Measurements from ENCODE around the gene PDGFB. TPM values are rescaled to one million over a fixed set of nuclear protein-coding genes. Genes with fewer than 3 reads are reported as not detected.

Gene PDGFB
- total and polyA plus RNA-seq, 9 of the 15 experiments (the other 6 are each of a cell fraction or from before 2014, with no cell fraction given): 0.07 to 4.0 (median 0.48) TPM; not detected in 1

GRCh38 chr22:39254122-39254521, 9.3 kb upstream of the PDGFB start (continued):
- TF ChIP-seq, protein P1, sequence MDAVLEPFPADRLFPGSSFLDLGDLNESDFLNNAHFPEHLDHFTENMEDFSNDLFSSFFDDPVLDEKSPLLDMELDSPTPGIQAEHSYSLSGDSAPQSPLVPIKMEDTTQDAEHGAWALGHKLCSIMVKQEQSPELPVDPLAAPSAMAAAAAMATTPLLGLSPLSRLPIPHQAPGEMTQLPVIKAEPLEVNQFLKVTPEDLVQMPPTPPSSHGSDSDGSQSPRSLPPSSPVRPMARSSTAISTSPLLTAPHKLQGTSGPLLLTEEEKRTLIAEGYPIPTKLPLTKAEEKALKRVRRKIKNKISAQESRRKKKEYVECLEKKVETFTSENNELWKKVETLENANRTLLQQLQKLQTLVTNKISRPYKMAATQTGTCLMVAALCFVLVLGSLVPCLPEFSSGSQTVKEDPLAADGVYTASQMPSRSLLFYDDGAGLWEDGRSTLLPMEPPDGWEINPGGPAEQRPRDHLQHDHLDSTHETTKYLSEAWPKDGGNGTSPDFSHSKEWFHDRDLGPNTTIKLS (IDR thresholded peaks at IDR 0.05; ENCODE audit: borderline replicate concordance, low read depth): no peak
- TF ChIP-seq MAX (CRISPR knock-in tag; IDR thresholded peaks at IDR 0.05): no peak

GRCh38 chr22:39253435-39254070, 8.8 kb upstream of the PDGFB start:
- Histone ChIP-seq H3K79me2 (ENCODE audit: control insufficient read depth, insufficient read depth, low read length) (no peaks in the 10 kb centered on the region), H3K4me1 (replicated peaks in 1 of 2; ENCODE audit: control insufficient read depth in 2 of 2, insufficient read depth in 2 of 2, low read length in 2 of 2) (peaks cover 32 to 50% of the 10 kb centered on the region in 2 experiments; a peak in 4 of 5 replicates), H3K9me1 (ENCODE audit: control insufficient read depth, insufficient read depth, low read length) (no peaks in the 10 kb centered on the region), H4K20me1 (replicated peaks; ENCODE audit: control insufficient read depth, insufficient read depth, low read length) (no peaks in the 10 kb centered on the region), H3K9me3 (replicated peaks; ENCODE audit: control insufficient read depth, insufficient read depth, low read depth, low read length) (no peaks in the 10 kb centered on the region), H3K9ac (ENCODE audit: insufficient read depth in 1 of 2, low read depth in 2 of 2, low read length in 2 of 2) (peak overlapping the region in 1 of 2 experiments; percentile 73; a peak in 2 of 4 replicates), H3K36me3 (ENCODE audit: control insufficient read depth, insufficient read depth, low read length) (no peaks in the 10 kb centered on the region), H2AFZ (ENCODE audit: low read depth, low read length) (peak overlapping the region; percentile 51; the same call in 1 of the 2 replicates), H3K4me3 (no peak overlapping the region), H3K27ac (ENCODE audit: extremely low read depth, low read depth, low read length) (peak overlapping the region; percentile 55; the same call in 2 of the 3 replicates), H3K27me3 (ENCODE audit: control insufficient read depth in 2 of 2, insufficient read depth in 2 of 2, low read length in 2 of 2) (no peaks in the 10 kb centered on the region), H3K4me2 (ENCODE audit: insufficient read depth, low read length) (peak overlapping the region; percentile 41; the same call in 1 of the 2 replicates)
- WGBS (ENCODE audit: insufficient coverage, low coverage, missing lambda C conversion rate): 13% methylated on average over 9 of the region's 19 CpGs
- ChIA-PET CTCF (ENCODE audit: low intra/inter-chr PET ratio) (no interaction called here), POLR2A (interaction anchor here (0.9 to 1.8 kb wide), 2 partner anchors 38 to 64 kb away, joined by 3 to 8 read pairs; no protein-coding TSS in a partner anchor)
- intact Hi-C loops (cut with micrococcal nuclease) (no loop called here), in situ Hi-C loops (cut with MboI) (no loop called here)
- no TSS peak for BruUV-seq (replicated peaks)
- ATAC-seq (peak; percentile 71), DNase-seq (ENCODE audit: extremely low read depth in 1 of 4, low spot score in 3 of 4) (peak; percentile 64 to 70 (median 67)), FAIRE-seq (peak; percentile 57)
- TF ChIP-seq ZNF609 (CRISPR knock-in tag; IDR thresholded peaks at IDR 0.05; ENCODE audit: borderline replicate concordance): no peak
- no peak for TF ChIP-seq U2AF2 (optimal IDR thresholded peaks at IDR 0.05; ENCODE audit: low read depth, low read length)
- no peak for TF ChIP-seq ZFP1 (CRISPR knock-in tag; IDR thresholded peaks at IDR 0.05)
- peak; percentile 61; the same call in 1 of the 2 replicates for TF ChIP-seq ZNF263 (CRISPR knock-in tag; IDR thresholded peaks at IDR 0.05; ENCODE audit: borderline replicate concordance)
- 0 out of 2 replicates have a peak, but pooled peaks have one; percentile 13 for TF ChIP-seq POLR2G (IDR thresholded peaks at IDR 0.05; ENCODE audit: low read depth, low read length)
- no peak for TF ChIP-seq ZNF79 (CRISPR knock-in tag; IDR thresholded peaks at IDR 0.05; ENCODE audit: low read depth)
- TF ChIP-seq CCNT2 (IDR thresholded peaks at IDR 0.05; ENCODE audit: borderline replicate concordance, extremely low read depth, insufficient read length, low read depth, low read length): peak; percentile 70
- TF ChIP-seq ESRRB (CRISPR knock-in tag; IDR thresholded peaks at IDR 0.05; ENCODE audit: borderline replicate concordance): no peak
- peak; percentile 16 for TF ChIP-seq FOS (IDR thresholded peaks at IDR 0.05; ENCODE audit: extremely low read depth, insufficient read length)
- TF ChIP-seq BACH1 (tag; IDR thresholded peaks at IDR 0.05): no peak

Data from K562 (cell line).